Astrocyte of the cerebellum (primary cell): ENCODE measurements around the gene TAF10.

Experiments used
- DNase-seq: peaks from one replicate; pipeline ENCODE4 v3.0.0-alpha.2; 2011; ENCODE audit warnings: low read depth
- H3K4me3 ChIP-seq: 2 replicates; pipeline ENCODE4 v1.5.1; 2011; ENCODE audit warnings: mild to moderate bottlenecking, low read depth, low read length, moderate library complexity
- in situ Hi-C: cut with HindIII; loops from 2 replicates; pipeline ENCODE4 v1.10.0; 2017; ENCODE audit warnings: low sequenced_read_pairs
- TF ChIP-seq, protein P1 (sequence below): IDR thresholded peaks from 2 replicates; pipeline ENCODE4 v1.5.1; 2012; ENCODE audit warnings: low read length, low read depth, moderate library complexity, mild to moderate bottlenecking; ENCODE audit errors: missing control alignments

The TAF10 gene

DNA sequence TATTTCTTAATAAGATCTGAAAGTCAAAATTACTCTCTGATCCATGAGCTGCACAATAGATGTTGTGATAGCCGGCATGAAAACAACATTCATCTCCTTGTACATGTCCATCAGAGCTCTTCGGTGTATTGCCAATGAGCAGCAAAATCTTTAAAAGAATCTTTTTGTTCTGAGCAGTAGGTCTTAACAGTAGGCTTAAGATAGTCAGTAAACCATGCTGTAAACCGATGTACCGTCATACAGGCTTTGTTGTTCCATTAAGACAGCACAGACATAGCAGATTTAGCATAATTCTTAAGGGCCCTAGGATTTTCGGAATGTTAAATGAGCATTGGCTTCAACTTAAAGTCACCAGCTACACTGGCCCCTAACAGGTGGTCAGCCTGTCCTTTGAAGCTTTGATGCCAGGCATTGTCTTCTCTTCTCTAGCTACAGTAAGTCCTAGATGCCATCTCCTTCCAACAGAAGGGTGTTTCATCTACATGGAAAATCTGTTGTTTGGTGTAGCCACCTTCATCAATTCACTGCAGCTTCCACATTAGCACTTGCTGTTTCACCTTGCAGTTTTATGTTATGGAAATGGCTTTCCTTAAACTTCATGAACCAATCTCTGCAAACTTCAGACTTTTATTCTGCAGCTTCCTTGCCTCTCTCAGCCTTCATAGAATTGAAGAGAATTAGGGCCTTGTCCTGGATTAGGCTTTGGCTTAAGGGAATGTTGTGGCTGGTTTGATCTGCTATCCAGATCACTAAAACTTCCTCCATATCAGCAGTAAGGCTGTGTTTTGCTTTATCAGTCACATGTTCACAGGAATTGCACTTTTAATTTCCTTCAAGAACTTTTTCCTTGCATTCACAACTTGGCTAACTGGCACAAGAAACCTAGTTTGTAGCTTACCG, 37.0 kb downstream of the TAF10 start:
- no peak overlapping the region for H3K4me3 ChIP-seq
- in situ Hi-C loops = no loop called here
- TF ChIP-seq, protein P1, sequence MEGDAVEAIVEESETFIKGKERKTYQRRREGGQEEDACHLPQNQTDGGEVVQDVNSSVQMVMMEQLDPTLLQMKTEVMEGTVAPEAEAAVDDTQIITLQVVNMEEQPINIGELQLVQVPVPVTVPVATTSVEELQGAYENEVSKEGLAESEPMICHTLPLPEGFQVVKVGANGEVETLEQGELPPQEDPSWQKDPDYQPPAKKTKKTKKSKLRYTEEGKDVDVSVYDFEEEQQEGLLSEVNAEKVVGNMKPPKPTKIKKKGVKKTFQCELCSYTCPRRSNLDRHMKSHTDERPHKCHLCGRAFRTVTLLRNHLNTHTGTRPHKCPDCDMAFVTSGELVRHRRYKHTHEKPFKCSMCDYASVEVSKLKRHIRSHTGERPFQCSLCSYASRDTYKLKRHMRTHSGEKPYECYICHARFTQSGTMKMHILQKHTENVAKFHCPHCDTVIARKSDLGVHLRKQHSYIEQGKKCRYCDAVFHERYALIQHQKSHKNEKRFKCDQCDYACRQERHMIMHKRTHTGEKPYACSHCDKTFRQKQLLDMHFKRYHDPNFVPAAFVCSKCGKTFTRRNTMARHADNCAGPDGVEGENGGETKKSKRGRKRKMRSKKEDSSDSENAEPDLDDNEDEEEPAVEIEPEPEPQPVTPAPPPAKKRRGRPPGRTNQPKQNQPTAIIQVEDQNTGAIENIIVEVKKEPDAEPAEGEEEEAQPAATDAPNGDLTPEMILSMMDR = no peak
- no peak for DNase-seq

DNA sequence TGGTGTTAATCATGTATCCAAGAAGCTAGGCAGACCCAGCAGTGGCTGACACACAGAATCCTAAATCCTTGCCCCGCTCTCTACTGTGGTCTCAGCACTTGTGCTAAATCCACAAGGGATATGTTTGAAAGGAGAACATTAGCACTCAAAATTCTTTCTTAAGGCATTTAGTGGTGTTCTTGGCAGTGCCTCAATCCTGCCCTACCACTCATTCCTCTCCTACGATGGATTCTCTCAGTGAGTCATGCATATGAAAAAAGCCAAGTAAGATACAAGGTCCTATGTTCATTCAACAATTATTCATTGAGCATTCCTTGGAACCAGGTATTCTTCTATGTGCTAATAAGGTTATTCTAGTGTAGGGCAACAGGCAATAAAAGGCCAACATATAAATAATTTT, 39.8 kb downstream of the TAF10 start:
- DNase-seq = peak; percentile 84
- TF ChIP-seq, protein P1 = no peak
- in situ Hi-C loops = no loop called here
- no peak overlapping the region for H3K4me3 ChIP-seq

GRCh38 chr11:6571434-6572008, 40.5 kb downstream of the TAF10 start:
- no peak overlapping the region for H3K4me3 ChIP-seq
- DNase-seq = no peak
- TF ChIP-seq, protein P1 = no peak
- in situ Hi-C loops = no loop called here

- TF ChIP-seq, protein P1 = no peak
- DNase-seq = no peak
- in situ Hi-C loops = no loop called here
- H3K4me3 ChIP-seq = no peak overlapping the region
Measured at GRCh38 chr11:6570691-6571427, 41.2 kb downstream of the TAF10 start.

DNA sequence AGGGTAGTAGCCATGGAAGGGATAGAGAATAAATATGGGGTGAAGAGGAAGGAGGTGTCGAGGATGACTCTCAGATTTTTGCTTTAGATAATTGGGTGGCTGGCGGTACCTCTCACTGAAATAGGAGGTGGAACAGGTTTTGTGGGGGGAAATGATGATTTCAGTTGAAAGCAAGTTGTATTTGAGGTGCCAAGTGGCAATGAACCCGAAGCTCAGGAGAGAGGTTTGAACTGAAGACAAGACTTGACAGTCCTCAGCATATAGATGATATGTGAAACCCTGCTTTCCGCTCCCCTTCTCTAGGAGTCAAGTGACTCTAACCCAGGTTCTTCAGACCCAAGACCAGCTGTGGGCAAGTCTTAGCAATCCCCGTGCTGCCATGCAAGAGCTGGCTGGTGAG, 42.3 kb downstream of the TAF10 start:
- TF ChIP-seq, protein P1 = no peak
- no peak for DNase-seq
- in situ Hi-C loops = no loop called here
- H3K4me3 ChIP-seq = no peak overlapping the region

DNA sequence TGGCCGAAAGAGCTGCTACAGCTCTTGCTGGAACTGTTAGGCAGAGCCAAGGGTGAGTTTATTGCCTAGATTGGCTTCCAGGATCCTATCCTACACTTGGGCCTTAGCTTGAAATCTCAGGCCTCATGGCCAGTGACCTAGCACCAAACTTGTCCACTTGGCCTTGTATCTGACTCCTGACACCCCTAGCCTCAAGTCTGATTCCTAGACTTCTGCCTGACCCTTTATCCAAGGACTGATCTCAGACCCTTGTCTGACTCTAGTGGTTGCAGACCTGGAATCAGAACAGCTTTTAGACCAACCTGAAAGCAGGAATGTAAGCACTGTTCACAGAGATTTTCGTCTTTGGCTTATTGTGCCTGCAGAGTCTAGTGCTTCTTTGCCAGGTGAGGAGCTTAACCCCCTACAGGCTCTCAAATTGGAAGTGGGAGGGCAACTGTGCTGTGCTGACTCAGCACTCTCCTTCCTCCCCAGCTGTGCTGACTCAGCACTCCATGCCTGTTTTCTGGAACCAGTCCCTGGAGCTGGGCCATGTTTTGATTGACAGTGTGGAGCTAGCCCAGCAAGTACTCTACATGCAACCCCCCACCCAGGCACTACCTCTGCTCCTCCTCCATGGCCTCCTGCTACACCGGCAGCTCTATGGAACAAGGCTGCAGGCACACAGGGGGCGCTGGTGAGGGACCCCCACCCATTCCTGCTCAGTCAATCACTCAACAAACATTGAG, 43.7 kb downstream of the TAF10 start:
- DNase-seq = peak; percentile 60
- TF ChIP-seq, protein P1 = no peak
- H3K4me3 ChIP-seq = no peak overlapping the region
- in situ Hi-C loops = no loop called here
